Neural cell (in vitro differentiated cells): ENCODE data around the gene GABBR2.

Experiments used
- EP300 ChIP-seq: fragments of 450-650 bp; conservative IDR thresholded peaks from 2 replicates; pipeline ENCODE4 v1.6.1; 2014; ENCODE audit warnings: antibody characterized with exemption, mild to moderate bottlenecking, moderate library complexity; ENCODE audit not compliant: poor library complexity, severe bottlenecking
- EZH2 ChIP-seq: fragments of 200-600, 300-800 bp; shearing (Covaris generic), sonication (generic); IDR thresholded peaks from 2 replicates; pipeline ENCODE4 v1.6.1; 2014; ENCODE audit warnings: antibody characterized with exemption, low read length, borderline replicate concordance, mild to moderate bottlenecking; ENCODE audit not compliant: insufficient read depth, poor library complexity, severe bottlenecking
- MXI1 ChIP-seq: fragments of 450-650 bp; conservative IDR thresholded peaks from 2 replicates; pipeline ENCODE4 v1.6.1; 2014; ENCODE audit warnings: antibody characterized with exemption, mild to moderate bottlenecking; ENCODE audit not compliant: poor library complexity, severe bottlenecking
- POLR2AphosphoS5 ChIP-seq: IDR thresholded peaks from 2 replicates; pipeline ENCODE4 v1.6.1; 2012
- RAD21 ChIP-seq: fragments of 450-650 bp; conservative IDR thresholded peaks from 2 replicates; pipeline ENCODE4 v1.6.1; 2014; ENCODE audit warnings: antibody characterized with exemption, mild to moderate bottlenecking, moderate library complexity
- SMC3 ChIP-seq: fragments of 450-650 bp; conservative IDR thresholded peaks from 2 replicates; pipeline ENCODE4 v1.6.1; 2014; ENCODE audit warnings: antibody characterized with exemption, mild to moderate bottlenecking, moderate library complexity; ENCODE audit not compliant: poor library complexity
- TAF1 ChIP-seq: IDR thresholded peaks from 2 replicates; pipeline ENCODE4 v1.6.1; 2012; ENCODE audit warnings: low read depth
- TF ChIP-seq, protein P1 (sequence below): fragments of 450-650 bp; IDR thresholded peaks from 2 replicates; pipeline ENCODE4 v1.5.1; 2014; ENCODE audit warnings: antibody characterized with exemption, mild to moderate bottlenecking, moderate library complexity; ENCODE audit not compliant: poor library complexity, severe bottlenecking
- TF ChIP-seq, protein P2 (sequence below): IDR thresholded peaks from 2 replicates; pipeline ENCODE4 v1.6.1; 2012; ENCODE audit warnings: borderline replicate concordance

DNA sequence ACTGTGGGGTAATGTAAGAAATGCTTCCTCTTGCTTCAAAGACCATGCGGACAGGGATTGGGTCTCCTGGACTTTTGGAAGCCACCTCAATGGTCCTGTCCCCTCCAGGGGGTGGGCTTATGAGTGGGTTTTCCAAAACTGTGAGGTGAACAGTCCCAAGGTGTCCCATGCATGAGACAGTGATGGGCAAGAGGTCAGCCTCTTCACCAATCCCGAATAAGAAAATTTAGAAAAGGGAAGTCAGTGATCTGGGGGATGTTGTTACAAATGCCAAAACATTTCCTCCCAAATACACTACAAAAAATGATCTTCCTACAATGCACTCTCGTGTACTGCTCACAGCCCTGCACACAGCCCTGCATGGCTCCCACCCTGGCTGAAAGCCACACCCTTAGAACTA lies 237.6 kb downstream of the GABBR2 start:
- TF ChIP-seq POLR2AphosphoS5 (no peak), EZH2 (no peak), TAF1 (no peak), EP300 (no peak), MXI1 (no peak), SMC3 (no peak), RAD21 (no peak)
- TF ChIP-seq, protein P1, sequence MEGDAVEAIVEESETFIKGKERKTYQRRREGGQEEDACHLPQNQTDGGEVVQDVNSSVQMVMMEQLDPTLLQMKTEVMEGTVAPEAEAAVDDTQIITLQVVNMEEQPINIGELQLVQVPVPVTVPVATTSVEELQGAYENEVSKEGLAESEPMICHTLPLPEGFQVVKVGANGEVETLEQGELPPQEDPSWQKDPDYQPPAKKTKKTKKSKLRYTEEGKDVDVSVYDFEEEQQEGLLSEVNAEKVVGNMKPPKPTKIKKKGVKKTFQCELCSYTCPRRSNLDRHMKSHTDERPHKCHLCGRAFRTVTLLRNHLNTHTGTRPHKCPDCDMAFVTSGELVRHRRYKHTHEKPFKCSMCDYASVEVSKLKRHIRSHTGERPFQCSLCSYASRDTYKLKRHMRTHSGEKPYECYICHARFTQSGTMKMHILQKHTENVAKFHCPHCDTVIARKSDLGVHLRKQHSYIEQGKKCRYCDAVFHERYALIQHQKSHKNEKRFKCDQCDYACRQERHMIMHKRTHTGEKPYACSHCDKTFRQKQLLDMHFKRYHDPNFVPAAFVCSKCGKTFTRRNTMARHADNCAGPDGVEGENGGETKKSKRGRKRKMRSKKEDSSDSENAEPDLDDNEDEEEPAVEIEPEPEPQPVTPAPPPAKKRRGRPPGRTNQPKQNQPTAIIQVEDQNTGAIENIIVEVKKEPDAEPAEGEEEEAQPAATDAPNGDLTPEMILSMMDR: no peak
- TF ChIP-seq, protein P2, sequence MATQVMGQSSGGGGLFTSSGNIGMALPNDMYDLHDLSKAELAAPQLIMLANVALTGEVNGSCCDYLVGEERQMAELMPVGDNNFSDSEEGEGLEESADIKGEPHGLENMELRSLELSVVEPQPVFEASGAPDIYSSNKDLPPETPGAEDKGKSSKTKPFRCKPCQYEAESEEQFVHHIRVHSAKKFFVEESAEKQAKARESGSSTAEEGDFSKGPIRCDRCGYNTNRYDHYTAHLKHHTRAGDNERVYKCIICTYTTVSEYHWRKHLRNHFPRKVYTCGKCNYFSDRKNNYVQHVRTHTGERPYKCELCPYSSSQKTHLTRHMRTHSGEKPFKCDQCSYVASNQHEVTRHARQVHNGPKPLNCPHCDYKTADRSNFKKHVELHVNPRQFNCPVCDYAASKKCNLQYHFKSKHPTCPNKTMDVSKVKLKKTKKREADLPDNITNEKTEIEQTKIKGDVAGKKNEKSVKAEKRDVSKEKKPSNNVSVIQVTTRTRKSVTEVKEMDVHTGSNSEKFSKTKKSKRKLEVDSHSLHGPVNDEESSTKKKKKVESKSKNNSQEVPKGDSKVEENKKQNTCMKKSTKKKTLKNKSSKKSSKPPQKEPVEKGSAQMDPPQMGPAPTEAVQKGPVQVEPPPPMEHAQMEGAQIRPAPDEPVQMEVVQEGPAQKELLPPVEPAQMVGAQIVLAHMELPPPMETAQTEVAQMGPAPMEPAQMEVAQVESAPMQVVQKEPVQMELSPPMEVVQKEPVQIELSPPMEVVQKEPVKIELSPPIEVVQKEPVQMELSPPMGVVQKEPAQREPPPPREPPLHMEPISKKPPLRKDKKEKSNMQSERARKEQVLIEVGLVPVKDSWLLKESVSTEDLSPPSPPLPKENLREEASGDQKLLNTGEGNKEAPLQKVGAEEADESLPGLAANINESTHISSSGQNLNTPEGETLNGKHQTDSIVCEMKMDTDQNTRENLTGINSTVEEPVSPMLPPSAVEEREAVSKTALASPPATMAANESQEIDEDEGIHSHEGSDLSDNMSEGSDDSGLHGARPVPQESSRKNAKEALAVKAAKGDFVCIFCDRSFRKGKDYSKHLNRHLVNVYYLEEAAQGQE: no peak
